Measurements from ENCODE around the gene CCDC28B. TPM values are rescaled to one million over a fixed set of nuclear protein-coding genes. Genes with fewer than 3 reads are reported as not detected.

CCDC28B gene
- total RNA-seq, 1 experiment from 2014 or later = 15.6 TPM

- no peak for DNase-seq (ENCODE audit: low spot score)
Observed at GRCh38 chr1:32239790-32240139, 39.4 kb downstream of the CCDC28B start.

GRCh38 chr1:32240140-32240951 is 40.0 kb downstream of the CCDC28B start:
- POLR2A ChIA-PET (ENCODE audit: low non-redundant PET) = no interaction called here
- Histone ChIP-seq H3K4me1 (ENCODE audit: insufficient read depth, low read length, poor library complexity, severe bottlenecking) (no peaks in the 10 kb centered on the region), H3K27me3 (replicated peaks; ENCODE audit: insufficient read depth, low read depth, low read length, poor library complexity) (no peaks in the 10 kb centered on the region), H3K9me3 (ENCODE audit: low read depth, low read length, poor library complexity, severe bottlenecking) (no peaks in the 10 kb centered on the region), H3K36me3 (ENCODE audit: insufficient read depth, low read length, poor library complexity, severe bottlenecking) (no peaks in the 10 kb centered on the region), H3K4me3 (ENCODE audit: low read depth, low read length, poor library complexity, severe bottlenecking) (peak overlapping the region; percentile 64), H3K27ac (ENCODE audit: low read depth, low read length, poor library complexity, severe bottlenecking) (peak overlapping the region; percentile 0)
- no TSS peak for BruUV-seq (replicated peaks)
- intact Hi-C loops (cut with micrococcal nuclease; ENCODE audit: unreplicated experiment) = no loop called here
- peak; percentile 46 for TF ChIP-seq CTCF (conservative IDR thresholded peaks at IDR 0.05; ENCODE audit: low read depth, low read length)
- no peak for TF ChIP-seq EZH2 (IDR thresholded peaks at IDR 0.05; ENCODE audit: borderline replicate concordance, low read depth, low read length, poor library complexity, severe bottlenecking)
- CTCF ChIA-PET = interaction anchor here (0.6 to 0.9 kb wide), 2 partner anchors 74 to 149 kb away, joined by 4 to 10 read pairs; no protein-coding TSS in a partner anchor
- DNase-seq (ENCODE audit: low spot score) = peak; percentile 63

More at GRCh38 chr1:32239790-32240139, 39.4 kb downstream of the CCDC28B start:
- no TSS peak for BruUV-seq (replicated peaks)
- Histone ChIP-seq H3K27me3 (replicated peaks; ENCODE audit: insufficient read depth, low read depth, low read length, poor library complexity) (no peaks in the 10 kb centered on the region), H3K4me1 (ENCODE audit: insufficient read depth, low read length, poor library complexity, severe bottlenecking) (no peaks in the 10 kb centered on the region), H3K36me3 (ENCODE audit: insufficient read depth, low read length, poor library complexity, severe bottlenecking) (no peaks in the 10 kb centered on the region), H3K9me3 (ENCODE audit: low read depth, low read length, poor library complexity, severe bottlenecking) (no peaks in the 10 kb centered on the region), H3K4me3 (ENCODE audit: low read depth, low read length, poor library complexity, severe bottlenecking) (peak overlapping the region; percentile 64), H3K27ac (ENCODE audit: low read depth, low read length, poor library complexity, severe bottlenecking) (no peak overlapping the region)
- ChIA-PET CTCF (no interaction called here), POLR2A (ENCODE audit: low non-redundant PET) (no interaction called here)
- TF ChIP-seq EZH2 (IDR thresholded peaks at IDR 0.05; ENCODE audit: borderline replicate concordance, low read depth, low read length, poor library complexity, severe bottlenecking) (no peak), CTCF (conservative IDR thresholded peaks at IDR 0.05; ENCODE audit: low read depth, low read length) (no peak)
- intact Hi-C loops (cut with micrococcal nuclease; ENCODE audit: unreplicated experiment) = no loop called here

- Histone ChIP-seq H3K4me1 (ENCODE audit: insufficient read depth, low read length, poor library complexity, severe bottlenecking) (no peaks in the 10 kb centered on the region), H3K4me3 (ENCODE audit: low read depth, low read length, poor library complexity, severe bottlenecking) (peak overlapping the region; percentile 64), H3K9me3 (ENCODE audit: low read depth, low read length, poor library complexity, severe bottlenecking) (no peaks in the 10 kb centered on the region), H3K36me3 (ENCODE audit: insufficient read depth, low read length, poor library complexity, severe bottlenecking) (no peaks in the 10 kb centered on the region), H3K27me3 (replicated peaks; ENCODE audit: insufficient read depth, low read depth, low read length, poor library complexity) (no peaks in the 10 kb centered on the region), H3K27ac (ENCODE audit: low read depth, low read length, poor library complexity, severe bottlenecking) (peak overlapping the region; percentile 0)
- no peak for TF ChIP-seq EZH2 (IDR thresholded peaks at IDR 0.05; ENCODE audit: borderline replicate concordance, low read depth, low read length, poor library complexity, severe bottlenecking)
- no peak for TF ChIP-seq CTCF (conservative IDR thresholded peaks at IDR 0.05; ENCODE audit: low read depth, low read length)
- peak; percentile 43 for DNase-seq (ENCODE audit: low spot score)
- POLR2A ChIA-PET (ENCODE audit: low non-redundant PET) = no interaction called here
- CTCF ChIA-PET = interaction anchor here (0.6 to 0.9 kb wide), 2 partner anchors 74 to 148 kb away, joined by 4 to 10 read pairs; no protein-coding TSS in a partner anchor
- intact Hi-C loops (cut with micrococcal nuclease; ENCODE audit: unreplicated experiment) = no loop called here
- BruUV-seq (replicated peaks) = no TSS peak
Observed at GRCh38 chr1:32241001-32241763, 40.8 kb downstream of the CCDC28B start.
